ENCODE data around the gene TSPOAP1.
A peak's percentile ranks its signal among the peaks of the same experiment; 100 is the strongest.

Gene TSPOAP1

DNA sequence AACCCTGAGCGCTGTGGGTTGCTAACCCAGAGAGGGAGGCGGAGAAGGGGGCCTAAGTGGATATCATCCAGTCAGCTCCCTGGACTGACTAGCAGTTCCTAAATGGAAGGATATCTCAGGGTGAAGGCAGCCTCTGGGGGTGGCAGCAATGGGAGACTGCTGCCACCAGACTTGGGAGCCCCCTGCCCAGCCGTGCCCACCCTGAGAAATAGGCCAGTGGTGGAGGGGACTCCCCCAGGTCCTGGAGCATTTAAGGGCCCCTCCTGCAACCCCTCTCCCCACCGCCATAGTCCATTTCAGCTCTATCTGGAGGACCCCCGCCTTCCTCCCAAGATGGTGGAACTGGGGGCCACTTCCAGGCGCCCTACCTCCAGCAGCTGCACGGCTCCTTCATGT lies 8.4 kb downstream of the TSPOAP1 start:
- TF ChIP-seq, protein P1, sequence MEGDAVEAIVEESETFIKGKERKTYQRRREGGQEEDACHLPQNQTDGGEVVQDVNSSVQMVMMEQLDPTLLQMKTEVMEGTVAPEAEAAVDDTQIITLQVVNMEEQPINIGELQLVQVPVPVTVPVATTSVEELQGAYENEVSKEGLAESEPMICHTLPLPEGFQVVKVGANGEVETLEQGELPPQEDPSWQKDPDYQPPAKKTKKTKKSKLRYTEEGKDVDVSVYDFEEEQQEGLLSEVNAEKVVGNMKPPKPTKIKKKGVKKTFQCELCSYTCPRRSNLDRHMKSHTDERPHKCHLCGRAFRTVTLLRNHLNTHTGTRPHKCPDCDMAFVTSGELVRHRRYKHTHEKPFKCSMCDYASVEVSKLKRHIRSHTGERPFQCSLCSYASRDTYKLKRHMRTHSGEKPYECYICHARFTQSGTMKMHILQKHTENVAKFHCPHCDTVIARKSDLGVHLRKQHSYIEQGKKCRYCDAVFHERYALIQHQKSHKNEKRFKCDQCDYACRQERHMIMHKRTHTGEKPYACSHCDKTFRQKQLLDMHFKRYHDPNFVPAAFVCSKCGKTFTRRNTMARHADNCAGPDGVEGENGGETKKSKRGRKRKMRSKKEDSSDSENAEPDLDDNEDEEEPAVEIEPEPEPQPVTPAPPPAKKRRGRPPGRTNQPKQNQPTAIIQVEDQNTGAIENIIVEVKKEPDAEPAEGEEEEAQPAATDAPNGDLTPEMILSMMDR (IDR thresholded peaks at IDR 0.05; ENCODE audit: low read depth, low read length): no peak
- no peak overlapping the region for H3K4me3 ChIP-seq (ENCODE audit: low read depth, low read length)

DNA sequence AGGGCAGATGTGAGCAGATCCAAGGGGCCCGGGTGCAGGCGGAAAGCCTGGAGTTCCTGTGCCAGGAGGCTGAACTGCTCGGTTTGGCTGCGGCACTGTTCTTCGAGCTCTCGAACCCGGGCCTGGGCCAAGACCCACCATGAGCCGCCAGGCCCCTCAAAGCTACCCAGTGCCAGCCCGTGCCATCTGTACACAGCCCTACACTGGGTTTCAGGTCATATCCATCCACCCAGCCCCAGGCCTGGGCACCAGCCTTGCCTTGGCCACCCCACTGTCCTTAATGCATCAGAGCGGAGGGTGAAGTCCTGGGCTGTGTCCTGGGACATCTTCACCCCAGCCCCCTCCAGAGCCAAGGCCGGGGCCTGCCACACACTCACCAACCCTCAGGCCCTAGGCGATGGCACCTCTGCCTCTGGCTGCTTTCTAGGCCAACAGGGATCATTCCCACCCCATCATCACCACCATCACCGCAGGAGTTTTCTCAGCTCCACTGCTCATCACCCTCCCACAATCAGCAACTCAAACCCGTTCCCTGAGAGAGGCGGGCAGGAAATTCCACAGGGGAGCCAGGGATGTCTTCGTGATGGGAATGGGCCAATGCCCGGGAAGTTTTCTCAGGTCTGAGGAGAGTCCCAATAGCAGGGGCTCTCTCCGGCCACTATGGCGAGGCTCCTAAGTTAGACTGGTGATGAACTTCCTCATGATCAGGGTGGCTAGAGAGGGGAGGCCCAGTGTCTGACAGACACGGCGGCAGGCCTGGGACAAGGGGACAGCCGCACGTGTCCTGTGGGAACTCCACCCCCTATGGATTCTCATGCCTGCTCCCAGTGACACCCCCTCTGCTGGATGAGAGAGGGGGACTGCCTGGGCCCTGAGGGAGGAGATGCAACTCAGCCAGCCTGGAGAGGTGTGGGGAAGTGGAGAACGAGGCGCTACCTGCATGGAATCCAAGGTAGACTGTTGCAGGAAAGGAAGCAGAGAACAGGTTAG lies 9.1 kb downstream of the TSPOAP1 start:
- TF ChIP-seq, protein P1 (IDR thresholded peaks at IDR 0.05; ENCODE audit: low read depth, low read length): no peak
- no peak overlapping the region for H3K4me3 ChIP-seq (ENCODE audit: low read depth, low read length)

- TF ChIP-seq, protein P1 (IDR thresholded peaks at IDR 0.05; ENCODE audit: low read depth, low read length): no peak
- no peak overlapping the region for H3K4me3 ChIP-seq (ENCODE audit: low read depth, low read length)
These were observed 9.9 kb downstream of the TSPOAP1 start for GRCh38 chr17:58318627-58319172.

- TF ChIP-seq, protein P1 (IDR thresholded peaks at IDR 0.05; ENCODE audit: low read depth, low read length): no peak
These were observed 10.5 kb downstream of the TSPOAP1 start for GRCh38 chr17:58318065-58318481.

DNA sequence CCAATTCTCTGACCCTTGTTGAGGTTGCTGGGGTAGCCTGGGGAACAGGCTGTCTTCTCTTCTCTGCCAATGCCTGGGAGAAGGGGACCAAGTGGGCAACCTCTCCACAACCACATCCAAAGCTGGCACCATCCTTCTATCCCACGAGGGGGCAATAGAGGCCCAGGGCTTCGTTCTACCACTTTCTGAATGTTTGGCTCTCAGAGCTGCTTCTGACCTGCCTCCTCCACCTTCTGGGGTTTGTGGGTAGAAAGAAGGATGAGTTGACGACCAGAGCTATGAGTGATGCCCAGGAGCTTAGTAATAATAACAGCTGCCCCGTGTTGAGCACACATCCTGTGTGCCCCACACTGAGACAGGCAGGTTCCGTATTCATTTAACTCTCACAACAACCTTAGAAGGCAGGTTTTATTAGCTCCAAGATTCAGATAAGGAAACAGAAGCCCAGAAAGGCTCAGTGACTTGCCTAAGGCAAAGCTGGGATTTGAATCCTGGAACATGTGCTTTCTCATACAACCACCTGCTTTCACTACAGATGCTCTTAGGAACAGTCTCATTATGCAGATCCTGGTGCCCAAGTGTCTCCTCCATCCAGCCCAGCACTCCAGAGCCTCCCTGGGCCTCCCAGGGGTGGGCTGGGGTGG lies 11.1 kb downstream of the TSPOAP1 start:
- TF ChIP-seq, protein P1 (IDR thresholded peaks at IDR 0.05; ENCODE audit: low read depth, low read length): peak; percentile 89
- H3K4me3 ChIP-seq (ENCODE audit: low read depth, low read length): no peak overlapping the region

More at GRCh38 chr17:58318065-58318481, 10.5 kb downstream of the TSPOAP1 start:
- no peak overlapping the region for H3K4me3 ChIP-seq (ENCODE audit: low read depth, low read length)

DNA sequence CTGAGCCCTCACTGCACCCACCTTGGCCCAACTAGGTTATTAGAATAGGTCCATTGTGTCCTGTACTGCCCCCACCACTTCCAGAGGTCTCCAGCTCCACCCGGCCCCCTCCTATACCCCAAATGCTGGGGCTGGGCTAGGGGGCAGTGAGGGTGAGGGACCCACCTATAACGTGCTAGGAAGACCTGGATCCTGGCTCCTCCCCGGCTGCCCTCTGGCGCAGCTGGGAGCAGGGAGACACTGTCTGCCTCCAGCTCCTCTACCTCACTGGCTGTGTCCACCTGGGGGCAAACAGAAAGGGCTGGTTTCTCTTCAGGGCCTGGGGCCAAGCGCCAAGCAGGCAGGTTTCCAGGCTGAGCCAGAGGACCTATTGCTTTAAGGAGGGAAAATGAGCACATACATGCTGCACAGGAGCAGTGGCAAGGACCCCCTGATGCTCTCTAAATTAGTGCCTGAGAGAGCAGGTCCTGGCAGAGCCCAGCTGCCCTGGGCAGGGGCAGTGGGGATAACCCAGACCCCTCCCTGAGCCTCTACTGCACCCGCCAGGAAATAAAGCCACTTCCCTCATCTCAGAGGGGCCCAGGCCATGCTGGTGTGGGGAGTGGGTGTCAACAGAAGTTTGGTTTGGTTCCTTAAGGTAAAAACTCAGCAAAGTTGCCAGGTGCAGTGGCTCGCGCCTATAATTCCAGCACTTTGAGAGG lies 12.2 kb downstream of the TSPOAP1 start:
- no peak overlapping the region for H3K4me3 ChIP-seq (ENCODE audit: low read depth, low read length)
- TF ChIP-seq, protein P1 (IDR thresholded peaks at IDR 0.05; ENCODE audit: low read depth, low read length): no peak

Measured in WI38 (cell line).